ENCODE data around the gene TUFT1.
A peak's percentile ranks its signal among the peaks of the same experiment; 100 is the strongest.

TUFT1 gene

GRCh38 chr1:151534662-151535278 lies 5.3 kb upstream of the TUFT1 start:
- H3K4me3 ChIP-seq (ENCODE audit: low read length) = no peak overlapping the region
- peak; percentile 24 for DNase-seq (ENCODE audit: low read depth, low spot score)

DNA sequence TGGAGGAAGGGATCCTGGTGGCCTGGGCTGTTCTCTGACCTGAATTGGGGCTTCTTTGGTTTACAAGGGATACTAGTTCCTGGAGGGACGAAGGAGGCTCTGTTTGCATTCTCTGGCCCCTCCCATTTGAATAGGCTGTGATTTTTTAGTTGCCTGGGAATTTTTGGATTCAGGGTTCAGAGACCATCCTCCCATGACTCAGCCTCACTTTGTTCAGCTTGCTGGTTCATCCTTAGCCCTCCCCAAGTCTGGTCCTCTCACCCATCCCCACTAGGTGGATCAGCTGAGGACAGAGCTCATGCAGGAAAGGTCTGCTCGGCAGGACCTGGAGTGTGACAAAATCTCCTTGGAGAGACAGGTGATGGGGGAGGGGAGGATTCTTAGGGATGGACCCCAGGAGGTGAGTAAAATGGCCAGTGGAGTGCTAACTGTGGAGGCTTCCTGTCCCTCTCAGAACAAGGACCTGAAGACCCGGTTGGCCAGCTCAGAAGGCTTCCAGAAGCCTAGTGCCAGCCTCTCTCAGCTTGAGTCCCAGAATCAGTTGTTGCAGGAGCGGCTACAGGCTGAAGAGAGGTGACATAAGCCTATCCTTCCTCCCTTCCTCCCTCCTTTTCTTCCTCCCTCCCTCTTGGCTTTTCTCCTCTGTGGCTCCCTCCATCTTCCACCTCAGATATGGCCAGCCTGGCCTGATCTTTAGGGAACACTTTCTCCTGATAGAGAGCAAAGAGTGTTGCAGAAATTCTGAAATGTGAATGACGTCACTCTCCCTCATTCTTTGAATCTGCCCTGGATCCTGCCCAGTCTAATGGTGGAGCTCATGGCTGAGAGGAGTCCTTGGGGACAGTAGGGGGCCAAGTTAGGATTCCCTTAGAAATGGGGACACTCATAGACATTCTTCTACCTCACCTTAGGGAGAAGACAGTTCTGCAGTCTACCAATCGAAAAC lies 4.5 kb upstream of the TUFT1 start:
- DNase-seq (ENCODE audit: low read depth, low spot score) = no peak
- H3K4me3 ChIP-seq (ENCODE audit: low read length) = no peak overlapping the region

GRCh38 chr1:151536499-151536898 lies 3.6 kb upstream of the TUFT1 start:
- H3K4me3 ChIP-seq (ENCODE audit: low read length) = no peak overlapping the region
- DNase-seq (ENCODE audit: low read depth, low spot score) = no peak

DNA sequence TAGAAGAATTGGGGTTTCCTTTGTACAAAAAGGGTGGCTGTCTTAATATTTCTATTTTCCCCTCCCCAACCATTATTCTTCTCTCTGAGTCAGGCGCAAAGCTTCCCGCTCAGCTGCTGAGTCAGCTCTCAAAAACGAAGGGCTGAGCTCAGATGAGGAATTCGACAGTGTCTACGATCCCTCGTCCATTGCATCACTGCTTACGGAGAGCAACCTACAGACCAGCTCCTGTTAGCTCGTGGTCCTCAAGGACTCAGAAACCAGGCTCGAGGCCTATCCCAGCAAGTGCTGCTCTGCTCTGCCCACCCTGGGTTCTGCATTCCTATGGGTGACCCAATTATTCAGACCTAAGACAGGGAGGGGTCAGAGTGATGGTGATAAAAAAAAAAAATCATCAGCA lies 3.0 kb upstream of the TUFT1 start:
- DNase-seq (ENCODE audit: low read depth, low spot score) = no peak
- no peak overlapping the region for H3K4me3 ChIP-seq (ENCODE audit: low read length)

GRCh38 chr1:151539321-151540020 lies 638 bp upstream of the TUFT1 start:
- peak overlapping the region; percentile 53 for H3K4me3 ChIP-seq (ENCODE audit: low read length)
- peak; percentile 18 for DNase-seq (ENCODE audit: low read depth, low spot score)

GRCh38 chr1:151540982-151541377 lies 871 bp downstream of the TUFT1 start:
- DNase-seq (ENCODE audit: low read depth, low spot score) = no peak

GRCh38 chr1:151541752-151542151 lies 1.6 kb downstream of the TUFT1 start:
- H3K4me3 ChIP-seq (ENCODE audit: low read length) = no peak overlapping the region
- DNase-seq (ENCODE audit: low read depth, low spot score) = no peak

More at GRCh38 chr1:151540982-151541377, 871 bp downstream of the TUFT1 start:
- no peak overlapping the region for H3K4me3 ChIP-seq (ENCODE audit: low read length)

GRCh38 chr1:151542710-151543129 lies 2.6 kb downstream of the TUFT1 start:
- DNase-seq (ENCODE audit: low read depth, low spot score) = no peak
- H3K4me3 ChIP-seq (ENCODE audit: low read length) = no peak overlapping the region

DNA sequence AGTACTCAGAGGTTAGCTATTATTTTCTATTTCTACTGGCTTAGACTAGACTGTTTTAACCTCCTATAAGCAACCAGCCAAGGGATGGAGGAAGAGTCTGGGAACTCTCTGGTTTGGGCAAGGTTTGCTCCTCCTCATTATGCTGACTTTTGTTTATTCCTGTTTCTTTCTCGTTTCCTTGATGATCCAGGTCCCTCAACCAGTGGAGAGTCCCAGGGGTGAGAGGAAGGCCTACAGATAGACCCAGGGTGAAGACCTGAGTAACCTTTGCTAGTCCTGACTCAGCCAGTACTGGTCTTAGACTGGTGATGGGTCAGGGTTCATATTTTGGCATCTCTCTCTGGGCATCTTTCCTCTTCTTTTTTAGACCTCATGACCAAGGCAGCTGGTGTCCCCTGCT lies 5.4 kb downstream of the TUFT1 start:
- DNase-seq (ENCODE audit: low read depth, low spot score) = no peak
- H3K4me3 ChIP-seq (ENCODE audit: low read length) = no peak overlapping the region

DNA sequence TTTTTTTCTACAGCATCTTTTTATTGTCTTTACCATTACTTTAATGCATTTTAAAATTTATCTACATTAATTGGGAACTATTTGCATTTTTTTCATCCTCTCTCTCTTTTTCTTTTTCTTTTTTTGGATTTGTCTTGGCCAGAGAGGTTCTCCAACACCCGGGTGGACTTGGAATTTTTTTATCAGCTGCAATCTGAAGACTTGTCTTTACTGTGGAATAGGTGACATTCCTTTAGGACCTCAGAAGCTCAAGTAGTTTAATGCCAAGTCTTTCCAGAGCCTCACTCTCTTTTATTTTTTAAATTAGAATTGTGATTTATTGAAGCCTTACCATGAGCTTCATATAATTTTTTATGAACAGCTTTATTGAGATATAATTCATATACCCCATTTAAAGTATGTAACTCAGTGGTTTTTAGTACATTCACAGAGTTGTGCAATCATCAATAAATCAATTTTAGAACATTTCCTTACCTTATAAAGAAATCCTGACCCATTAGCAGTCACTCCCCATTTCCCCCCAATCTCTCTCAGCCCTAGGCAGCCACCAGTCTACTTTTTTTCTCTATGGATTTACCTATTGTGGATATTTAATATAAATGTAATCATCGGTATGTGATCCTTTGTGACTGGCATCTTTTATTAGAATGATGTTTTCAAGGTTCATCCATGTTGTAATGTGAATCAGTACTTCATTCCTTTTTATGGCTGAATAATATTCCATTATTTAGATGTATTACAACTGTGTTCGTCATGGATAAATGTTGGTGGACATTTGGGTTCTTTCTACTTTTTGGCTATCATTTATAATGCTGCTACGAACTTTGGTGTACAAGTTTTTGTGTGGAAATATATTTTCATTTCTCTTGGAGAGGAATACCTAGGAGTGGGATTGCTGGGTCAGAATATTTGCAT lies 6.2 kb downstream of the TUFT1 start:
- DNase-seq (ENCODE audit: low read depth, low spot score) = no peak
- H3K4me3 ChIP-seq (ENCODE audit: low read length) = no peak overlapping the region

DNA sequence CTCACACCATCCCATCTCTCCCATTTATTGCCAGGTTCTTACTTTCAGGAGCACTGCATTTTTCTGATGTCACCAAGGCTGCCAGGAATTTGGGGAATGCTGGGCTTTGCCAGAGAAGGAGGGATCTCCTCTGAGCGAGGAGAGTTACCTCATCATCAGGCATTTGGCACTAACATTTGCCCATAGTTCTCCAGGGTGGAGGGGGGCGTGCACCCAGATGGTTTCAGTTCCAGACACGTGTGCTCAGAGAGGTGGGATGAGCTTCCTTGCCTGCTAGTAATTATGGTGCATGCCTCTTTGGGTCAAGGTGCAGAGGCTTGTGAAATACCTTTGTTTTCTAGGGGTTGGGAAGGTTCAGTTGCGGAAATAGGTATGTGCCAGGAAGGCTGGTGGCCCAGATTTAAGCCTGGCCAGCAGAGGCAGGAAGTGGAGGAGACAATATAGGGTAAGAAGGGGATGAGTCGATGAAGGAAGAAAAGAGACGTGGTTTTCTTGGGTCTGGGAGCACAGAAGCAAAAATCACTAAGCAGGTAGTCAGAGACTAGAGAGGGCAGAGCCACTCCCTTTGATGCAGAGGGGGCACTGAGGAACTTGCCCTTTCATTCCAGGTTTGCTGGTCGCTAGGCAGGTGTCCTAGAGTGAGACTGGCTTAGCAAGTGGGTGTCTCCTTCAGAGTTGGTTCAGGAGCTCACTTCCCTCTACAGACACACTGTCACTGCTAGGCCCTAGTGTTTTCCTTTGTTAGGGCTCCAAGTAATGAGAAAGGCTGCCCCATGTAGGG lies 7.2 kb downstream of the TUFT1 start:
- DNase-seq (ENCODE audit: low read depth, low spot score) = no peak
- no peak overlapping the region for H3K4me3 ChIP-seq (ENCODE audit: low read length)

GRCh38 chr1:151547900-151548230 lies 7.8 kb downstream of the TUFT1 start:
- H3K4me3 ChIP-seq (ENCODE audit: low read length) = no peak overlapping the region
- DNase-seq (ENCODE audit: low read depth, low spot score) = no peak

- no peak overlapping the region for H3K4me3 ChIP-seq (ENCODE audit: low read length)
- no peak for DNase-seq (ENCODE audit: low read depth, low spot score)
Measured at GRCh38 chr1:151549199-151549598, 9.1 kb downstream of the TUFT1 start.

- no peak overlapping the region for H3K4me3 ChIP-seq (ENCODE audit: low read length)
- no peak for DNase-seq (ENCODE audit: low read depth, low spot score)
Measured at GRCh38 chr1:151553659-151554058, 13.6 kb downstream of the TUFT1 start.

DNA sequence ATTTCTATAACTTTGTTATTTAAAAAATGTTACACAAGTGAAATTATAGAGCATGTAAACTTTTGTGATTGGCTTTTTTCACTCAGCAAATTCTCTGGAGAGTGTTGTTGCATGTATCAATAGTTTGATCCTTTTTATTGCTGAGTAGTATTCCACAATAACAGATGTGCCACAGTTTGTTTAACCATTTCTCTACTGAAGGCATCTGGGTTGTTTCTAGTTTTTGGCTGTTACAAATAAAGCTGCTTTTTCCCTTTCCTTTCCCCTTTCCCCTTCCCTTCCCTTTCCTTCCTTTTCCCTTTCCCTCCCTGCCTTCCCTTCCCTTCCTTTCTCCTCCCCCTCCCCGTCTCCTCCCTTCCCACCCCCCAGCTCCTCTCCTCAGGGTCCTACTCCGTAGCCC lies 15.9 kb downstream of the TUFT1 start:
- H3K4me3 ChIP-seq (ENCODE audit: low read length) = no peak overlapping the region
- DNase-seq (ENCODE audit: low read depth, low spot score) = no peak

DNA sequence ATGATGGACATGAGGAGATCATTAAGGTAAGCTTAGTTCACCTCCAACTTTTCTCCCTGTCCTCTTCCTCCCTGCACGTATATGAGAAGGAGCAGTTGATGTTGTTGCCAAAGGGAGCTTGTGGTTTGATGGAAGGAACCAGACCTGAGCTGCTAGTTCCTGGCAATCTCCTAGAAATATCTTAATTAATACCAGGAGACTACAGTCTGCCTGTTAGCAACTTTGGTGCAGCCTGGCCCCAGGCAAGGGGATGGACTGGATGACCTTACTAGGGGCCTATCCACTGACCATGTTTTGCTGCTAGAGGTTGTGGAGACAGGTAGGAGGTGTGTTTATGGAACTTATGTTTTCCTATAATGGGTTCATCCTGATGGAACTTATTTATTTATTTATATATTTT lies 22.6 kb downstream of the TUFT1 start:
- H3K4me3 ChIP-seq (ENCODE audit: low read length) = no peak overlapping the region
- DNase-seq (ENCODE audit: low read depth, low spot score) = no peak

DNA sequence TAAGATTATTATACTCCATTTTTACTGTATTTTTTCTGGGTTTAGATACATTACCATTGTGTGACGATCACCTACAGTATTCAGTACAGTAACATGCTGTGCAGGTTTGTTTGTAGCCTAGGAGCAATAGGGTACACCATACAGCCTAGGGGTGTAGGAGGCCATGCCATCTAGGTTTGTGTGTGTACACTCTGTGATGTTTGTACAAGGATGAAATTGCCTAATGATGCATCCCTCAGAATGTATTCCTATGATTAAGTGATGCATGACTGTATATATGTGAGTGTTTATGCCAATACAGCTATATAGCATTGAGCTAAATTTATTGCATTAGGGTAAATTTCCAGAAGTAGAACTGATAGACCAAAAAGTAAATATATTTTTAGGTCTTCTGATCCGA lies 23.3 kb downstream of the TUFT1 start:
- no peak overlapping the region for H3K4me3 ChIP-seq (ENCODE audit: low read length)
- DNase-seq (ENCODE audit: low read depth, low spot score) = no peak

DNA sequence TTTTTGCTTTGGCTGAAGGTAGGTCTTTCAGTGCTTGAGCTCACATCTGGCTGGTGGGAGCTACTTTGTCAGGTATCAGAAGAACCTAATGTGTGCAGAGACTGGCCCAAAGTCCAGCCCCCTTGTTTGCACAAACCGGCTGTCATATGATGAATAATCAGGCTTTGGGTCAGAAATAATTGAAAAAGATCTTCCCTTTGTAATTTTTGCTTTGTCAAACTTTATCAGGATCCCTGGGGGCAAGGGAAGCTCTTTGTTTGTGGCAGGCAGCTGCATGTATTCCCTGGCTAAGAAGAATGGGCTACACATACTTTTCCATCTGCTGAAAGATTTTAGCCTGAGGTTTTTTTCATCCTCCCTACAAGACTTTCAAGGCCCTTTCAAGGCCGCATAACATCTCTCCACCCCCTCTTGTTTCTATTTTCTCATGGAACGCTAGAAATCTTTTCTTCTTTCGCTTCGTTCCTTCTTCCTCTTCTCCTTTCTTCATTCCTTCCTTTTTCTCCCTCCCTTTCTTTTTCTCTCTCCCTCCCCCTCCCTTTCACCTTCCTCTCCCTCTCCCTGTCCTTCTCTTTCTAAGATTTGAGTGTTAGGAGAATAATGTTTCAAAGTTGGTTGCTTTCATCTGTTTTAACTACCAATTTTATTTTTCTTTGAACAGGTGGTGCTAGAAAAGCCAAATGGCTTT lies 25.5 kb downstream of the TUFT1 start:
- no peak overlapping the region for H3K4me3 ChIP-seq (ENCODE audit: low read length)

More for the DNA sequence above, 25.5 kb downstream of the TUFT1 start:
- no peak for DNase-seq (ENCODE audit: low read depth, low spot score)

Data from Jurkat, Clone E6-1 (cell line).